CD4-positive, alpha-beta T cell treated with Interleukin-15 for 1 hour (primary cell): ENCODE measurements around the gene CA9.

Experiments
- DNase-seq: peaks from one replicate; pipeline ENCODE4 v3.0.0-alpha.2; 2020

CA9 gene

GRCh38 chr9:35675732-35676392, 2.1 kb downstream of the CA9 start:
- no peak for DNase-seq

GRCh38 chr9:35679091-35679490, 5.4 kb downstream of the CA9 start:
- no peak for DNase-seq

- DNase-seq, result no peak
Observed at GRCh38 chr9:35679766-35680330, 6.1 kb downstream of the CA9 start.

- DNase-seq, result no peak
Observed at GRCh38 chr9:35680331-35681105, 6.8 kb downstream of the CA9 start.

GRCh38 chr9:35681341-35682002, 7.7 kb downstream of the CA9 start:
- DNase-seq, result no peak

- no peak for DNase-seq
Observed at GRCh38 chr9:35682051-35682450, 8.3 kb downstream of the CA9 start.

GRCh38 chr9:35682520-35683315, 9.0 kb downstream of the CA9 start:
- no peak for DNase-seq

- DNase-seq, result no peak
Observed at GRCh38 chr9:35683323-35683722, 9.6 kb downstream of the CA9 start.

GRCh38 chr9:35684921-35685320, 11.2 kb downstream of the CA9 start:
- DNase-seq, result no peak

GRCh38 chr9:35685506-35685905, 11.8 kb downstream of the CA9 start:
- DNase-seq, result no peak

GRCh38 chr9:35686222-35687203, 12.8 kb downstream of the CA9 start:
- no peak for DNase-seq

- no peak for DNase-seq
Observed at GRCh38 chr9:35687306-35687705, 13.6 kb downstream of the CA9 start.

GRCh38 chr9:35687972-35688557, 14.3 kb downstream of the CA9 start:
- no peak for DNase-seq

- DNase-seq, result no peak
Observed at GRCh38 chr9:35688558-35689541, 15.1 kb downstream of the CA9 start.

- no peak for DNase-seq
Observed at GRCh38 chr9:35689542-35690293, 16.0 kb downstream of the CA9 start, which contains the start of gene TPM2. TSS of gene TPM2 (minus strand) at chr9:35689925. CDS start at chr9:35689817, 108 bp downstream.

GRCh38 chr9:35690294-35690613, 16.5 kb downstream of the CA9 start:
- DNase-seq, result no peak

GRCh38 chr9:35690614-35691333, 17.0 kb downstream of the CA9 start:
- DNase-seq, result no peak

GRCh38 chr9:35691334-35691650, 17.6 kb downstream of the CA9 start:
- DNase-seq, result no peak
